Nephron (organoid): ENCODE measurements around the gene HEXIM1.

ENCODE experiments used
- H3K27ac Mint-ChIP-seq, 3 experiments: 2 replicates each; pipeline ENCODE4 v1.8.0; 2020; ENCODE audit warnings: mixed read lengths in 3 of 3, mild to moderate bottlenecking in 2 of 3, moderate library complexity in 1 of 3
- H3K27me3 Mint-ChIP-seq: 2 replicates; pipeline ENCODE4 v1.8.0; 2021; ENCODE audit warnings: low read depth, mild to moderate bottlenecking, moderate library complexity, mixed read lengths
- H3K36me3 Mint-ChIP-seq: 2 replicates; pipeline ENCODE4 v1.8.0; 2020; ENCODE audit warnings: low read depth, mixed read lengths
- H3K4me1 Mint-ChIP-seq: 2 replicates; pipeline ENCODE4 v1.8.0; 2020; ENCODE audit warnings: mixed read lengths
- H3K4me3 Mint-ChIP-seq, 3 experiments: 2 replicates each; pipeline ENCODE4 v1.8.0; 2020; ENCODE audit warnings: mild to moderate bottlenecking in 3 of 3, mixed read lengths in 3 of 3, moderate library complexity in 2 of 3
- H3K9me3 Mint-ChIP-seq: 2 replicates; pipeline ENCODE4 v1.8.0; 2020; ENCODE audit warnings: mixed read lengths
- CTCF ChIP-seq, 3 experiments: fragments of 200-600 bp; sonication (generic); IDR thresholded peaks; one replicate each; pipeline ENCODE4 v1.5.0; 2021; ENCODE audit warnings: antibody characterized with exemption in 3 of 3; ENCODE audit not compliant: unreplicated experiment in 3 of 3

HEXIM1 gene

GRCh38 chr17:45129940-45130680 is 18.2 kb upstream of the HEXIM1 start:
- TF ChIP-seq CTCF (IDR thresholded peaks at IDR 0.05; ENCODE audit: unreplicated experiment in 3 of 3): no peak
- H3K9me3 Mint-ChIP-seq: peaks cover under 1% of the 10 kb centered on the region
- H3K4me1 Mint-ChIP-seq: peaks cover 32% of the 10 kb centered on the region
- peak overlapping the region; percentile 65 to 85 (median 78) for H3K4me3 Mint-ChIP-seq
- H3K27me3 Mint-ChIP-seq: no peaks in the 10 kb centered on the region
- H3K27ac Mint-ChIP-seq: peak overlapping the region; percentile 62 to 89 (median 82)
- no peaks in the 10 kb centered on the region for H3K36me3 Mint-ChIP-seq

DNA sequence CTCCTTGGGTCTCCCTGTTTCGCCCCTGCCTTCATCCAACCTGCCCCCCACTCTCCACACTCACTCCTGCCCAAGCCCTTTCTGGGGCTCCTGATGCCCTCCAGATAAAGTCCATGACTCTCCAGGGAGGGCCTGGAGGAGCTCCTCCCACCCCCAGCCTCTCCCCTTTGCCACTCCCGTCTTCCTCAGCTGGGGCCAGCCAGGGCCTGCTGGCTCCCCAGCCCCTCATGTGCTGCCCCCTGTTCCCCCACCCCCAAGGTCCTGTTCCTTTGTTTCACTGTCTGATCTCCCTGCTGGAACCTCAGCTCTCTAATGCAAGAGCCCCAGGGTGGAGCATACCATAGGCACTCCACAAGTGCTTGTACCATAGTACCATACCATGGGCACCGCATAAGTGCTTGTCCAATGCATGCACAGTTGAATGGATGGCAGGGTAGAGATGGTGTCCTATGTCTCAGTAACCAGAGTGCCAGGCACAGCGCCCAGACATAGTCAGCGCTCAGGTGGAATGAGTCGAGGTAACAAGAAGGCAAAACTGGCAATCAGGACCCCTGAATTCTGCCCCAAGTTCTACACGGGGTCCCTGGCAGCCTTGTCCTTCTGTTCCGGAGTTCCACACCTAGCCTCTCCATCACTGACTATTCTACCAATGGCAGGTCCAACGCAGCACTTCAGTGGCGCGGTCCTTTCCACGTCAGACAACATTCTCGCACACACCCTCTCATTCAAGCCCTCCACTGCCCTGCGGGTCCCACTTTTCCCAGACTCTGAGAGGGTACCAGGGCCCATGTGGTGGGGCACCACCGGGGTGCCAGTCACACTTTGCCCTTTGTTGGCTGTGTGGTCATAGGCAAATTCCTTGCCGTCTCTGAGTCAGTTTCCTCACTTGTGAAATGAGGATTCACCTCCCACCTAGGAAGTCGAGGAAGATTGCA is 17.3 kb upstream of the HEXIM1 start:
- peaks cover 2% of the 10 kb centered on the region for H3K9me3 Mint-ChIP-seq
- H3K36me3 Mint-ChIP-seq: no peaks in the 10 kb centered on the region
- no peak for TF ChIP-seq CTCF (IDR thresholded peaks at IDR 0.05; ENCODE audit: unreplicated experiment in 3 of 3)
- H3K27ac Mint-ChIP-seq: peak overlapping the region; percentile 28 to 59 (median 38)
- H3K4me1 Mint-ChIP-seq: peaks cover 37% of the 10 kb centered on the region
- H3K27me3 Mint-ChIP-seq: no peaks in the 10 kb centered on the region
- H3K4me3 Mint-ChIP-seq: peak overlapping the region; percentile 65 to 85 (median 78)

DNA sequence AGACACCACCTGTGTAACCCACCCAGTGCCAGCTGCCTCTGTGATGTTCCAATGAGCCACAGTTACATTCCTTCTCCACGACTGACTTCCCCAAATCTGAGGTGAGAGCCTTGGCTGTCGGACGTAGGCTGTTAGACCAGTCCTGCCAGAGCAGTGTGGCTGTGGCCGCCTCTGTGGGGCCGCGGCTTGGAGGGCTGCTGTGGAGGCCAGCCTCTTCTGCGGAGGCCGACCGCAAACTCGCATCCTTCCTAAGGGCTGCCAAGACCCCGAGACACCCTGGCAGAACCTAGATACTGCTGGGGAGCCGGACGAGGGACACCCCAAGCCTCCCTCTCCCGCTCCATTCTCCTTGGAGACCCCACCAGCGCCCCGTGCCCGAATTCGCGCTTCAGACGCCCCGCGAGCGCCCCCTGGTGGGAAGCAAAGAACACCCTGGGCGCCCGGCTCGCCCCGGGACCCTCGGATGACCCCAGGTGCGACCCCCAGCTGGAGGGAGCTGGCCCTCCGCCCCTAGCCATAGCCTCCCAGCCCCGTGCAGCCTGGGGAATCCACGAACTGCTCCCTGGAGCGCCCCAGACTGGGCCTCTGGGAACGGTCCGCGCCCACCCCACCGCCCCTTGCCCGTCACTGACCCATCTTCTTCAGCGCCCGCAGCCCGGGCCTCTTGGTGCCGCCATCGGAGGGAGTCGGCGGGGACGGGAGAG is 16.5 kb upstream of the HEXIM1 start:
- H3K36me3 Mint-ChIP-seq: no peaks in the 10 kb centered on the region
- peak overlapping the region; percentile 28 to 59 (median 38) for H3K27ac Mint-ChIP-seq
- TF ChIP-seq CTCF (IDR thresholded peaks at IDR 0.05; ENCODE audit: unreplicated experiment in 3 of 3): peak; percentile 92 to 99 (median 97)
- no peaks in the 10 kb centered on the region for H3K27me3 Mint-ChIP-seq
- peak overlapping the region; percentile 65 to 85 (median 78) for H3K4me3 Mint-ChIP-seq
- H3K4me1 Mint-ChIP-seq: peaks cover 35% of the 10 kb centered on the region
- peaks cover 2% of the 10 kb centered on the region for H3K9me3 Mint-ChIP-seq

GRCh38 chr17:45132320-45132571 is 16.0 kb upstream of the HEXIM1 start, which contains the start of gene PLCD3:
TSS of gene PLCD3 (minus strand) at chr17:45132515. CDS start at chr17:45132410, 105 bp downstream.
- H3K36me3 Mint-ChIP-seq: no peaks in the 10 kb centered on the region
- peaks cover 2% of the 10 kb centered on the region for H3K9me3 Mint-ChIP-seq
- H3K27me3 Mint-ChIP-seq: no peaks in the 10 kb centered on the region
- H3K27ac Mint-ChIP-seq: peak within 1 kb of the TSS; percentile 28 to 91 (median 83)
- no peak for TF ChIP-seq CTCF (IDR thresholded peaks at IDR 0.05; ENCODE audit: unreplicated experiment in 3 of 3)
- H3K4me1 Mint-ChIP-seq: peaks cover 30% of the 10 kb centered on the region
- peak within 1 kb of the TSS; percentile 84 to 92 (median 90) for H3K4me3 Mint-ChIP-seq

DNA sequence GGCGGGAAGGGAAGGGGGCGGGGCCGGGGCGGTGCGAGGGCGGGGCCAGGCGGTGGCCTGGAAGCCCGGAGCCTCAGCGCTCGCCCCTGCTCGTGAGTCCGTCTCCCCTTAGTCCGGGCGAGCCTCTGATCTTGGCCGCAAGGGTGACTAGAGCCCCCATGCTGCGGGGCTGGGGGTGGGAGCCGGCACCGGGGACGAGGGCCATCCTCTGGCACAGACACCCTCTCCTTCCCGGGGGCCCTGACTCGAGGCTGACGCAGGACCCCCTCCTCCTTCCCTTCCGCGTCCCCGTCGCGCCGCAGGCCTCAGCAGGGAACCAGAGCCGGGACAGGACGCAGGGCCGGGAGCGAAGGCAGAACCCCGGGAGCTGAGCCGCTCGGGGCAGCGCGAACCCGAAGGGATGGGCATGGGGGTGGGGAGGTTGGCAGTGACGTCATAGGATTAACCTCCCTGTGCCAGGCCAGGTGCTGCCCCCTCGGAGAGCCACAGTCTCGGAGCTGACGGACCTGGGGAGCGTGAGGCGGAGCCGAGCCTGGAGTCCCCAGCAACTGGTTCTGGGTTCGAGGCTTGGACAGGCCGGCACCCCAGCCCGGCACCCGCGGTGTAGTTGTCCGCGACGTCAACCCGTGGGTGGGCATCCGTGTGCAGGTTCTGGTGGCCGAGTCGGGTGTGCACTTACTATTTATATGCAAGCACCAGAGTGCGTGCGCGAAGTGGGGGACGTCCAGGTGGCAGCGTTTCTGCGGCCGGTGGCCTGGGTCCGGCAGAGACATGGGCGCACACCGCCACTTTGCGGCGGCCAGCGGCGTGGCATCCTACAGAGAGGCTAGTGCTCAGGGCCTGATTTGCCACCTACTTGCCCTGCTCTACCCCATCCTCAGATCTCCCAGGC is 15.5 kb upstream of the HEXIM1 start:
- no peaks in the 10 kb centered on the region for H3K27me3 Mint-ChIP-seq
- H3K4me3 Mint-ChIP-seq: peak overlapping the region; percentile 84 to 92 (median 90)
- peak; percentile 62 to 79 (median 65) for TF ChIP-seq CTCF (IDR thresholded peaks at IDR 0.05; ENCODE audit: unreplicated experiment in 3 of 3)
- peaks cover 2% of the 10 kb centered on the region for H3K9me3 Mint-ChIP-seq
- H3K27ac Mint-ChIP-seq: peak overlapping the region in 2 of 3 experiments; percentile 83 to 91
- H3K36me3 Mint-ChIP-seq: no peaks in the 10 kb centered on the region
- H3K4me1 Mint-ChIP-seq: peaks cover 24% of the 10 kb centered on the region
